Glomerular endothelial cell (primary cell): Measurements from ENCODE around the gene SCRG1. TPM values are rescaled to one million over a fixed set of nuclear protein-coding genes. Genes with fewer than 3 reads are reported as not detected.

Source experiments
- DNase-seq: peaks from one replicate; pipeline ENCODE4 v3.0.0-alpha.2; 2011; ENCODE audit warnings: low read depth, low spot score; ENCODE audit errors: extremely low read depth
- total RNA-seq: library from RNA; depleted of rRNA; stranded (reverse); fragments of >200 nt; gene quantifications from 2 replicates; pipeline ENCODE4 v1.2.3, GENCODE V29; 2015

The SCRG1 gene
- total RNA-seq, 1 donor from 2014 or later, result not detected

GRCh38 chr4:173365359-173365996 lies 33.4 kb downstream of the SCRG1 start:
- no peak for DNase-seq

- no peak for DNase-seq
Measured at GRCh38 chr4:173362666-173363065, 36.2 kb downstream of the SCRG1 start.

- no peak for DNase-seq
Measured at GRCh38 chr4:173360587-173361221, 38.2 kb downstream of the SCRG1 start.

- no peak for DNase-seq
Measured at GRCh38 chr4:173357939-173358338, 41.0 kb downstream of the SCRG1 start.

GRCh38 chr4:173347467-173347866 lies 51.4 kb downstream of the SCRG1 start:
- DNase-seq, result no peak

GRCh38 chr4:173346074-173346473 lies 52.8 kb downstream of the SCRG1 start:
- no peak for DNase-seq

- DNase-seq, result no peak
Measured at GRCh38 chr4:173345648-173346047, 53.3 kb downstream of the SCRG1 start.

GRCh38 chr4:173343832-173344397 lies 55.0 kb downstream of the SCRG1 start:
- no peak for DNase-seq

GRCh38 chr4:173337463-173337862 lies 61.5 kb downstream of the SCRG1 start:
- no peak for DNase-seq

- no peak for DNase-seq
Measured at GRCh38 chr4:173334891-173335752, 63.8 kb downstream of the SCRG1 start.

Other genes starting within 250 kb of the SCRG1 start
- 63.8 and 66.0 TPM in 2 replicates for gene GALNT7, start 230.3 kb downstream of the SCRG1 start, total RNA-seq
- gene HMGB2, start 64.8 kb downstream of the SCRG1 start, total RNA-seq, result 21.7 and 40.7 TPM in 2 replicates
- 12.7 and 17.2 TPM in 2 replicates for gene SAP30, start 28.2 kb downstream of the SCRG1 start, total RNA-seq
- gene HAND2, start 131.1 kb upstream of the SCRG1 start, total RNA-seq, result not detected in 2 replicates